ENCODE data around the gene SLX4IP. TPM values are rescaled to one million over a fixed set of nuclear protein-coding genes. Genes with fewer than 3 reads are reported as not detected.
A peak's percentile ranks its signal among the peaks of the same experiment; 100 is the strongest.

SLX4IP gene
- total RNA-seq, 4 donors from 2014 or later, result 1.3 to 3.0 (median 1.9) TPM

DNA sequence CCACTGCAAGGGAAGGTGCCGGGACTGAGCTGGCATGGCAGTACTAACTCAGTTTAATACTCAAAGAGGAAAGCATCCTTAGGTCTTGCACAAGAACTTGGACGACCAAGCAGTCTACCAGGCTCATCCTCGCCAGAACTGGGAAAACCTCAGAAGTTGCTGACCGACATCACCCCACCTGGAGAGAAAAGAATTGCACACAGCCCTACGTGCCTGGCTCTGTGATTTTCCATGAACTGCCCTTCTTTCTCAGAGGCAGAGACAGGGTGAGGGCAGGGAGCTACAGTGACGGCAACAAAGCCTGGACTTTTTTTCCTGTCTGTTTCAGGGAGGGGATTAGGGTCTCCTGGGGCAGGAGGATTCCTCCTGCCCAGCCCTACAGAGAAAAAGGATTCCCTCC lies 230.7 kb downstream of the SLX4IP start:
- peak overlapping the region in 3 of 4 donors; percentile 35 to 70 (median 70) for H3K27ac ChIP-seq
- 72% methylated on average over 5 of the region's 6 CpGs; no CpG with 5 or more reads in 1 of the 2 donors for WGBS, 2 donors (ENCODE audit: low coverage in 1 of 2)

DNA sequence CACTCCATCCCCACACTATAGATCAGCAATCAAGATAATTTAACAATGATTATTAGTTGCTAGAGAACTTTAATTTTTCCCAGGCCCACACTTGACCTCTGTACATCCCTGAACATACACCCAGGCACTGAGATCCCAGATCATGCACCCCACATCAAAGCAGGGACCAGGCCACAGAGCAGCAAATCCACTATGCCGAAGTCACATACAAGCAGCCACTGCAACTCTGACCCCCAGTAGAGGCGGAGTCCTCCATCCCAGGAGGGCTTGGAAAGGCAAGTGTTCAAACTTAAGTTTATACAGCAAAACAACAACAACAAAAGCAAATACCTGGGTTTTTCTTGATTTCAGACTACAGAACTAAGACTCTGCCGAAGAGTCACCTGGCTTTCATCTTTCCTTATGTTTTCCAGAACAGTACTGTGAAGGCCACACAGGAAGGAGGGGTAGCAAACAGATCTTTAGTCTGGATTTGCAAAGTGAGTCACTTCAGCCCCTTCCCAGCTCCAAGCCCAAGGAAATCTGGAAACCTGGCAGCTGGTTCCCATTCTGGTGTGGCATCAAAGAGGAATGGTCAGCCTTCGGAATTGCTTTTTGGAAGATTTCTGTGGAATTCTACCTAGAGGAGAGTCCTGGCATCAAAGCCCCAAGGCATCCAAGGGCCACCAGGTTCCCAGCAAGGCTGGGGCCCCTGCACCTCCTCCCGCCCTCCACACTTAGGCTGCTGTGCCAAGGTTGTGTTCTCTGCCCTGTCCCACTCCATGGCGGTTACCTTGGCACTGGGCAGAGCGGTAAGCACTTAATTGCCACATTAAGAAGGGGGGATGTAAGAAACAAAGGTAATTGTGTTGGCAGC lies 231.3 kb downstream of the SLX4IP start:
- H3K36me3 ChIP-seq, result peaks cover 0 to 43% of the 10 kb centered on the region in 2 donors
- H3K27ac ChIP-seq, result peak overlapping the region in 3 of 4 donors; percentile 35 to 70 (median 70)
- H3K9me3 ChIP-seq, result no peaks in the 10 kb centered on the region
- ATAC-seq, result no peak
- H3K4me1 ChIP-seq, result peaks cover 0 to 92% (median 6%) of the 10 kb centered on the region in 3 donors
- H3K4me3 ChIP-seq, result peak overlapping the region in 1 of 2 donors; percentile 25
- 68 to 80% methylated on average over 3 to 5 of the region's 7 CpGs for WGBS, 2 donors (ENCODE audit: low coverage in 1 of 2)
- H3K27me3 ChIP-seq, result peaks cover 1% of the 10 kb centered on the region
- TF ChIP-seq, protein P1, sequence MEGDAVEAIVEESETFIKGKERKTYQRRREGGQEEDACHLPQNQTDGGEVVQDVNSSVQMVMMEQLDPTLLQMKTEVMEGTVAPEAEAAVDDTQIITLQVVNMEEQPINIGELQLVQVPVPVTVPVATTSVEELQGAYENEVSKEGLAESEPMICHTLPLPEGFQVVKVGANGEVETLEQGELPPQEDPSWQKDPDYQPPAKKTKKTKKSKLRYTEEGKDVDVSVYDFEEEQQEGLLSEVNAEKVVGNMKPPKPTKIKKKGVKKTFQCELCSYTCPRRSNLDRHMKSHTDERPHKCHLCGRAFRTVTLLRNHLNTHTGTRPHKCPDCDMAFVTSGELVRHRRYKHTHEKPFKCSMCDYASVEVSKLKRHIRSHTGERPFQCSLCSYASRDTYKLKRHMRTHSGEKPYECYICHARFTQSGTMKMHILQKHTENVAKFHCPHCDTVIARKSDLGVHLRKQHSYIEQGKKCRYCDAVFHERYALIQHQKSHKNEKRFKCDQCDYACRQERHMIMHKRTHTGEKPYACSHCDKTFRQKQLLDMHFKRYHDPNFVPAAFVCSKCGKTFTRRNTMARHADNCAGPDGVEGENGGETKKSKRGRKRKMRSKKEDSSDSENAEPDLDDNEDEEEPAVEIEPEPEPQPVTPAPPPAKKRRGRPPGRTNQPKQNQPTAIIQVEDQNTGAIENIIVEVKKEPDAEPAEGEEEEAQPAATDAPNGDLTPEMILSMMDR (IDR thresholded peaks at IDR 0.05), result no peak
- TF ChIP-seq EP300 (IDR thresholded peaks at IDR 0.05) (no peak), POLR2A (IDR thresholded peaks at IDR 0.05) (no peak), POLR2AphosphoS5 (IDR thresholded peaks at IDR 0.05) (no peak)

More for the DNA sequence above, 230.7 kb downstream of the SLX4IP start:
- ATAC-seq, result peak; percentile 41
- Histone ChIP-seq H3K4me3 (no peak overlapping the region), H3K4me1 (peaks cover 0 to 92% (median 6%) of the 10 kb centered on the region in 3 donors), H3K36me3 (peaks cover 0 to 49% of the 10 kb centered on the region in 2 donors), H3K27me3 (no peaks in the 10 kb centered on the region), H3K9me3 (no peaks in the 10 kb centered on the region)
- peak; percentile 11 for TF ChIP-seq POLR2AphosphoS5 (IDR thresholded peaks at IDR 0.05)
- TF ChIP-seq, protein P1 (IDR thresholded peaks at IDR 0.05), result no peak

DNA sequence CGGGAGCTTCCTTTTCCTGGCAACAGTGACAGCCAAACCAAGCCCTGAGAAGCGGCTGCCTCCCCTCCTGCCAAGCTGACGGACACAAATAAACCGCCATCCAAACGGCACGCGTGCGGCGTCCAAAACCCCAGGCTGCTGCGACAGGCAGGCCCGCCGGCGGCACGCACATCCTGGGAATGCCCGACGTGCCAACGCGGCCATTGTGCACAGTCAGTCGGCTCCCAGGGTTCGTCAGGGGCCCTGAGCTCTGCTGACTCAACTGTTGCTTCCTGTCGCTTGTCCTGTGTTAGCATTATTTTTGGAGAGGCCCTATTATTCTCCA lies 231.9 kb downstream of the SLX4IP start:
- WGBS, 2 donors (ENCODE audit: low coverage in 1 of 2), result 49 to 81% methylated on average over 6 to 14 of the region's 21 CpGs
- Histone ChIP-seq H3K4me3 (peak overlapping the region in 1 of 2 donors; percentile 25), H3K36me3 (peaks cover 0 to 37% of the 10 kb centered on the region in 2 donors), H3K9me3 (no peaks in the 10 kb centered on the region), H3K27me3 (peaks cover 7% of the 10 kb centered on the region), H3K4me1 (peaks cover 0 to 93% (median 6%) of the 10 kb centered on the region in 3 donors), H3K27ac (peak overlapping the region in 3 of 4 donors; percentile 35 to 70 (median 70))
- peak; percentile 9 for ATAC-seq
- TF ChIP-seq, protein P1 (IDR thresholded peaks at IDR 0.05), result no peak
- TF ChIP-seq POLR2A (IDR thresholded peaks at IDR 0.05) (no peak), POLR2AphosphoS5 (IDR thresholded peaks at IDR 0.05) (no peak), EP300 (IDR thresholded peaks at IDR 0.05) (no peak)

DNA sequence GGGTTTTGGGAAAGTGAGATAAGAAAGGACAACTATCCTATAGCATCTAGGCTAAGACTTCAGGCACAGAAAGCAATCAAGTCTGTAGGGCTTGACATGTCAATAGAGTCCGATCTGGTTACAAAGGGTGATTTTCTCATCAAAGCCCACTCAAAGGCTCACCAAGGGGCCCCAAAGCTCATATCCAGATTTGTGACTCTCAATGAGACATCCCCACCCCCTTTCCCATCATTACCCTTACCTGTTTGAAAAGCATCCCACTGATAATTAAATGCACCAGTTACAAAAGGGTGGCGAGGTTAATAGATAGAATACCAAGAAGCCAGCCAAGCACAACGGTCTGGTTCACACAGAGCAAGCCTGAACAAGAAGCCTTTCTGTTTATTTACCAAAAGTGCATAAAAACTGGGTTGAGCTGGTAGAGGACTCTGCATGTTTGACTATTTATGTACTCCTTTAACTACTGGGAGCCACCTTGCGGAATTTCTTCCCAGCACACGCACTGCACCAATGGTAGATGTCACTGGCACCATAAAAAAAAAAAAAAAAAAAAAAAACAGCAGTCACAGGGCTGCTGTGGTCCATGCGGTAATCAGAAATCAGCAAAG lies 232.6 kb downstream of the SLX4IP start:
- Histone ChIP-seq H3K4me1 (peaks cover 0 to 97% (median 6%) of the 10 kb centered on the region in 3 donors), H3K27ac (peak overlapping the region in 3 of 4 donors; percentile 35 to 70 (median 70)), H3K36me3 (peaks cover 0 to 31% of the 10 kb centered on the region in 2 donors), H3K27me3 (peaks cover 8% of the 10 kb centered on the region), H3K4me3 (peak overlapping the region in 1 of 2 donors; percentile 25), H3K9me3 (no peaks in the 10 kb centered on the region)
- WGBS, 2 donors (ENCODE audit: low coverage in 1 of 2), result 82 to 84% methylated on average over 4 to 6 of the region's 6 CpGs
- no peak for ATAC-seq
- TF ChIP-seq EP300 (IDR thresholded peaks at IDR 0.05) (no peak), POLR2AphosphoS5 (IDR thresholded peaks at IDR 0.05) (no peak), POLR2A (IDR thresholded peaks at IDR 0.05) (no peak)
- TF ChIP-seq, protein P1 (IDR thresholded peaks at IDR 0.05), result no peak

All from gastroesophageal sphincter (tissue), 4 donors.